HEK293T (cell line): ENCODE measurements around the gene TBC1D5.

Experiments used
- ARNT ChIP-seq: fragments of 450-650 bp; IDR thresholded peaks from 2 replicates; pipeline ENCODE4 v1.6.1; 2017; ENCODE audit warnings: mild to moderate bottlenecking
- BHLHE40 ChIP-seq: fragments of 450-650 bp; IDR thresholded peaks from 2 replicates; pipeline ENCODE4 v1.6.1; 2016; ENCODE audit warnings: mild to moderate bottlenecking, moderate library complexity, borderline replicate concordance
- CTBP1 ChIP-seq: fragments of 450-650 bp; IDR thresholded peaks from 2 replicates; pipeline ENCODE4 v1.6.1; 2016; ENCODE audit warnings: borderline replicate concordance
- ELF4 ChIP-seq: fragments of 450-650 bp; IDR thresholded peaks from 2 replicates; pipeline ENCODE4 v1.6.1; 2017; ENCODE audit warnings: antibody characterized with exemption
- FOXA1 ChIP-seq: fragments of 450-650 bp; IDR thresholded peaks from 2 replicates; pipeline ENCODE4 v1.6.1; 2016; ENCODE audit warnings: mild to moderate bottlenecking
- FOXK2 ChIP-seq: fragments of 450-650 bp; IDR thresholded peaks from 2 replicates; pipeline ENCODE4 v1.6.1; 2016; ENCODE audit warnings: mild to moderate bottlenecking
- FOXM1 ChIP-seq: fragments of 450-650 bp; IDR thresholded peaks from 2 replicates; pipeline ENCODE4 v1.6.1; 2017; ENCODE audit warnings: mild to moderate bottlenecking, borderline replicate concordance
- L3MBTL2 ChIP-seq: fragments of 450-650 bp; conservative IDR thresholded peaks from 2 replicates; pipeline ENCODE4 v1.6.1; 2016; ENCODE audit warnings: mild to moderate bottlenecking
- LEF1 ChIP-seq: fragments of 450-650 bp; IDR thresholded peaks from 2 replicates; pipeline ENCODE4 v1.6.1; 2017; ENCODE audit warnings: mild to moderate bottlenecking, borderline replicate concordance
- NFRKB ChIP-seq: fragments of 450-650 bp; IDR thresholded peaks from 2 replicates; pipeline ENCODE4 v1.6.1; 2016; ENCODE audit warnings: mild to moderate bottlenecking, moderate library complexity
- SP1 ChIP-seq: fragments of 450-650 bp; IDR thresholded peaks from 2 replicates; pipeline ENCODE4 v1.6.1; 2017
- TARDBP ChIP-seq: fragments of 450-650 bp; IDR thresholded peaks from 2 replicates; pipeline ENCODE4 v1.6.1; 2016
- ZNF384 ChIP-seq: fragments of 450-650 bp; IDR thresholded peaks from 2 replicates; pipeline ENCODE4 v1.6.1; 2016

DNA sequence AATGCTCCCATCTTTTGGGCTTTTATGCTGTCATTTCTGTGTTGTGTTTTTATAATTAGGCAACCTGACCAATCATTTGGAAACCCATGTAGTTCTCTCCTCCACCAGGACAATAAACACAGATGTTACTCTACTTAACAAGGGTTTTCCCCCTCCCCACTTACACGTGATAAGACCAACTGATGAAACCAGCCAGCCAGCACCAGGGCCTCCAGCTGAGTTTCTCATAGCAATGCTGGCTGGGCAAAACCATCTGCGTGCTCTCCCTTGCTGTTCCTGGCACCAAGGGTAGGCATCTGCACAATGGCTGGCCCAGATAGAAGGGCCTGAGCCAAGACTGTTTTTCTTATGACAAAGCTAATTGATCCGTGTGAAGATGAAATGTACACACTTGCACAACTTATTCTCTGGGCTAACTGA, 547.2 kb downstream of the TBC1D5 start:
- no peak for TF ChIP-seq SP1
- no peak for TF ChIP-seq TARDBP
- no peak for TF ChIP-seq FOXA1
- TF ChIP-seq ARNT: no peak
- TF ChIP-seq NFRKB: no peak
- TF ChIP-seq FOXM1: no peak
- no peak for TF ChIP-seq L3MBTL2
- no peak for TF ChIP-seq CTBP1
- TF ChIP-seq ELF4: no peak
- TF ChIP-seq ZNF384: no peak
- TF ChIP-seq LEF1: no peak
- TF ChIP-seq FOXK2: no peak
- no peak for TF ChIP-seq BHLHE40
